ENCODE results near the gene MVD. TPM values are rescaled to one million over a fixed set of nuclear protein-coding genes. Genes with fewer than 3 reads are reported as not detected.
"Not testable (repeated sequence)": the region's sequence is repeated elsewhere in the genome, so short reads cannot be mapped to it uniquely, and the experiment has no call there.

The MVD gene
- total RNA-seq, 1 experiment from 2014 or later: 141 TPM

DNA sequence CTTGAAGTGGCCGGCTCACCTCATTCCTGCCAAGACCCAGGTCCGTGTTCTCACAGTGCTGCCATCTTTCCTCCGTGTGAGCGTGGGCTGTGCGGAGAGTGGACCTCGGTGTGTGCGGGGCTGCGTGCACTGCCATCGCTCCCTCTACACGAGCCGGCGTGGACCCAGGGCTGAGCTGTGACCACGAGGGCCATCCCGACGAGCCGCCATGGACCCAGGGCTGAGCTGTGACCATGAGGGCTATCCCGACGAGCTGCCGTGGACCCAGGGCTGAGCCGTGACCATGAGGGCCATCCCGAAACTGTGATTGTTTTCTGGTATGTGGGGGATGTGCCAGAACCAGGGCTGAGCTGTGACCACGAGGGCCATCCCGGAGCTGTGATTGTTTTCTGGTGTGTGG is 8.9 kb upstream of the MVD start:
- DNase-seq: no peak
- Mint-ChIP-seq H3K36me3 (ENCODE audit: insufficient read depth, unreplicated experiment) (peaks cover 21% of the 10 kb centered on the region), H3K9me3 (ENCODE audit: unreplicated experiment) (no peaks in the 10 kb centered on the region), H3K4me1 (ENCODE audit: low read depth, unreplicated experiment) (no peaks in the 10 kb centered on the region), H3K27me3 (ENCODE audit: insufficient read depth, unreplicated experiment) (no peaks in the 10 kb centered on the region), H3K27ac (ENCODE audit: unreplicated experiment) (no peak overlapping the region), H3K4me3 (ENCODE audit: unreplicated experiment) (no peak overlapping the region)
- POLR2A ChIA-PET: interaction anchor here (0.5 kb wide), 1 partner anchor 102 kb away, joined by 3 read pairs; the partner anchor contains the start of gene ZC3H18
- Histone ChIP-seq H3K36me3 (ENCODE audit: control insufficient read depth, insufficient read depth, low read length) (no peaks in the 10 kb centered on the region), H3K9me3 (no peaks in the 10 kb centered on the region), H3K27me3 (replicated peaks; ENCODE audit: control insufficient read depth, insufficient read depth, low read length) (no peaks in the 10 kb centered on the region), H3K4me1 (no peaks in the 10 kb centered on the region), H3K4me3 (ENCODE audit: low read depth, low read length) (no peak overlapping the region)
- intact Hi-C loops (cut with micrococcal nuclease; ENCODE audit: unreplicated experiment): no loop called here
- CTCF ChIA-PET: interaction anchor here (1.3 kb wide), 2 partner anchors 9 to 11 kb away, joined by 3 to 5 read pairs; partner anchors contain the start of gene MVD
- BruUV-seq (replicated peaks): no TSS peak
- TF ChIP-seq, protein P1, sequence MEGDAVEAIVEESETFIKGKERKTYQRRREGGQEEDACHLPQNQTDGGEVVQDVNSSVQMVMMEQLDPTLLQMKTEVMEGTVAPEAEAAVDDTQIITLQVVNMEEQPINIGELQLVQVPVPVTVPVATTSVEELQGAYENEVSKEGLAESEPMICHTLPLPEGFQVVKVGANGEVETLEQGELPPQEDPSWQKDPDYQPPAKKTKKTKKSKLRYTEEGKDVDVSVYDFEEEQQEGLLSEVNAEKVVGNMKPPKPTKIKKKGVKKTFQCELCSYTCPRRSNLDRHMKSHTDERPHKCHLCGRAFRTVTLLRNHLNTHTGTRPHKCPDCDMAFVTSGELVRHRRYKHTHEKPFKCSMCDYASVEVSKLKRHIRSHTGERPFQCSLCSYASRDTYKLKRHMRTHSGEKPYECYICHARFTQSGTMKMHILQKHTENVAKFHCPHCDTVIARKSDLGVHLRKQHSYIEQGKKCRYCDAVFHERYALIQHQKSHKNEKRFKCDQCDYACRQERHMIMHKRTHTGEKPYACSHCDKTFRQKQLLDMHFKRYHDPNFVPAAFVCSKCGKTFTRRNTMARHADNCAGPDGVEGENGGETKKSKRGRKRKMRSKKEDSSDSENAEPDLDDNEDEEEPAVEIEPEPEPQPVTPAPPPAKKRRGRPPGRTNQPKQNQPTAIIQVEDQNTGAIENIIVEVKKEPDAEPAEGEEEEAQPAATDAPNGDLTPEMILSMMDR (IDR thresholded peaks at IDR 0.05; ENCODE audit: insufficient read depth in 1 of 2, low read depth in 1 of 2, low read length in 1 of 2, severe bottlenecking in 1 of 2, unreplicated experiment in 1 of 2): no peak

DNA sequence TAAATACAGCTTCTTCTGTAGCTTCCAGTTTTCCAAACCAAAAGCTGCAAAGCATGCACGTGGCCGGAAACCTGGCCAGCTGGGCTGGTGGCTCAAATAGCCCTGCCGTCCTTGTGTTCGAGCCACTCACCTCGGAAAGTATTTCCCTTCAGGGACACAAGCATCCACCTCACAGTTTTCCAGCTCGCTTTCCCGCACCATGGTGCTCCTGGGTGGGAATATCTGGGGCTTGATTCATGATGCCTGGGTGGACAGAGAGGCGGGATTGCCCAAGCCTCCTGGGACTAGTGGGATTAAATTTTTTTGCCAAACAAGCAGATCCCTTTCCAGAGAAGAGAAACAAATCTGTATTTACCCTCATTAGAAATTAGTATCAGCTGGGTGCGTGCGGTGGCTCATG is 7.1 kb upstream of the MVD start:
- Mint-ChIP-seq H3K27me3 (ENCODE audit: insufficient read depth, unreplicated experiment) (no peaks in the 10 kb centered on the region), H3K9me3 (ENCODE audit: unreplicated experiment) (no peaks in the 10 kb centered on the region), H3K4me1 (ENCODE audit: low read depth, unreplicated experiment) (no peaks in the 10 kb centered on the region), H3K4me3 (ENCODE audit: unreplicated experiment) (no peak overlapping the region), H3K27ac (ENCODE audit: unreplicated experiment) (no peak overlapping the region), H3K36me3 (ENCODE audit: insufficient read depth, unreplicated experiment) (peaks cover 21% of the 10 kb centered on the region)
- POLR2A ChIA-PET: no interaction called here
- H3K4me3 ChIP-seq (ENCODE audit: low read depth, low read length): no peak overlapping the region
- no peaks in the 10 kb centered on the region for H3K27me3 ChIP-seq (replicated peaks; ENCODE audit: control insufficient read depth, insufficient read depth, low read length)
- H3K36me3 ChIP-seq (ENCODE audit: control insufficient read depth, insufficient read depth, low read length): no peaks in the 10 kb centered on the region; the same call in 1 of the 2 replicates
- DNase-seq: no peak
- CTCF ChIA-PET: interaction anchor here (0.8 kb wide), 1 partner anchor 68 kb away, joined by 3 read pairs; no protein-coding TSS in a partner anchor
- no TSS peak for BruUV-seq (replicated peaks)
- TF ChIP-seq, protein P1 (IDR thresholded peaks at IDR 0.05; ENCODE audit: insufficient read depth in 1 of 2, low read depth in 1 of 2, low read length in 1 of 2, severe bottlenecking in 1 of 2, unreplicated experiment in 1 of 2): no peak
- H3K9me3 ChIP-seq: no peaks in the 10 kb centered on the region
- intact Hi-C loops (cut with micrococcal nuclease; ENCODE audit: unreplicated experiment): no loop called here
- no peaks in the 10 kb centered on the region for H3K4me1 ChIP-seq

DNA sequence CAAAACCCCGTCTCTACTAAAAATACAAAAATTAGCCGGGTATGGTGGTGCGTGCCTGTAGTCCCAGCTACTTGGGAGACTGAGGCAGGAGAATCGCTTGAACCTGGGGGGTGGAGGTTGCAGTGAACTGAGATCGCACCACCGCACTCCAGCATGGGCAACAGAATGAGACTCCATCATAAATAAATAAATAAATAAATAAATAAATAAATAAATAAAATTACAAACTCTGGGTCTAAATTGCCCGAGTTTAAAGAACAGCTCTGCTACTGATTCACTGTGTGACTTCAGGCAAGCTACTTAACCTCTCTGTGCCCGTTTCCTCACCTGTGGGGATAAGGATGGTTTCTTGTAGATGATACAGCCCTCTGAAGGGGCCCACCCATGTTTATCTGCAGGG is 6.6 kb upstream of the MVD start:
- H3K9me3 ChIP-seq; H3K27me3 ChIP-seq (replicated peaks; ENCODE audit: control insufficient read depth, insufficient read depth, low read length); POLR2A ChIA-PET; H3K4me1 Mint-ChIP-seq (ENCODE audit: low read depth, unreplicated experiment); H3K27me3 Mint-ChIP-seq (ENCODE audit: insufficient read depth, unreplicated experiment); intact Hi-C loops (cut with micrococcal nuclease; ENCODE audit: unreplicated experiment); DNase-seq; H3K4me1 ChIP-seq; BruUV-seq (replicated peaks); H3K4me3 ChIP-seq (ENCODE audit: low read depth, low read length); H3K9me3 Mint-ChIP-seq (ENCODE audit: unreplicated experiment); H3K36me3 ChIP-seq (ENCODE audit: control insufficient read depth, insufficient read depth, low read length); H3K4me3 Mint-ChIP-seq (ENCODE audit: unreplicated experiment); H3K27ac Mint-ChIP-seq (ENCODE audit: unreplicated experiment): not testable (repeated sequence)
- CTCF ChIA-PET: interaction anchor here (0.8 kb wide), 1 partner anchor 68 kb away, joined by 3 read pairs; no protein-coding TSS in a partner anchor
- H3K36me3 Mint-ChIP-seq (ENCODE audit: insufficient read depth, unreplicated experiment): peaks cover 21% of the 10 kb centered on the region

Measured in Caco-2 (cell line).